ENCODE measurements around the gene PRPF39. TPM values are rescaled to one million over a fixed set of nuclear protein-coding genes. Genes with fewer than 3 reads are reported as not detected.

The PRPF39 gene
- total and polyA plus RNA-seq, 8 donors = 7.5 to 148 (median 31.8) TPM

DNA sequence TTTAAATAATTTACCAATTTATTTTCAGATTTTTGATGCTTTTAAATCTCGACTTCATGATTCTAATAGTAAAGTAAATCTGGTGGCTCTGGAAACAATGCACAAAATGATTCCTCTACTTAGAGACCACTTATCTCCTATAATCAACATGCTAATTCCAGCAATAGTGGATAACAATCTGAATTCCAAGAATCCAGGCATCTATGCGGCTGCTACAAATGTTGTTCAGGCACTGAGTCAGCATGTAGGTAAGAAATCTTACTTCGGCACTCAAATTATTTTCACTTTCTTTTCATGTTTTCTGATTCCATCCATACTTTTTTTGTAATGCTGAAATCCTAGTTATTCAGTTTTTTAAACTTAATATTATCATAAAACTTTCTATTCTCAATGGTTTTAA is 15.5 kb upstream of the PRPF39 start:
- no peak overlapping the region for H3K27ac ChIP-seq
- DNase-seq = no peak
- intact Hi-C loops (cut with DNase I; ENCODE audit: low total_unique reads) = no loop called here
- peaks cover 0 to 44% (median 23%) of the 10 kb centered on the region in 4 donors for H3K36me3 ChIP-seq
- TF ChIP-seq EP300 (IDR thresholded peaks at IDR 0.05) = no peak
- TF ChIP-seq, protein P1, sequence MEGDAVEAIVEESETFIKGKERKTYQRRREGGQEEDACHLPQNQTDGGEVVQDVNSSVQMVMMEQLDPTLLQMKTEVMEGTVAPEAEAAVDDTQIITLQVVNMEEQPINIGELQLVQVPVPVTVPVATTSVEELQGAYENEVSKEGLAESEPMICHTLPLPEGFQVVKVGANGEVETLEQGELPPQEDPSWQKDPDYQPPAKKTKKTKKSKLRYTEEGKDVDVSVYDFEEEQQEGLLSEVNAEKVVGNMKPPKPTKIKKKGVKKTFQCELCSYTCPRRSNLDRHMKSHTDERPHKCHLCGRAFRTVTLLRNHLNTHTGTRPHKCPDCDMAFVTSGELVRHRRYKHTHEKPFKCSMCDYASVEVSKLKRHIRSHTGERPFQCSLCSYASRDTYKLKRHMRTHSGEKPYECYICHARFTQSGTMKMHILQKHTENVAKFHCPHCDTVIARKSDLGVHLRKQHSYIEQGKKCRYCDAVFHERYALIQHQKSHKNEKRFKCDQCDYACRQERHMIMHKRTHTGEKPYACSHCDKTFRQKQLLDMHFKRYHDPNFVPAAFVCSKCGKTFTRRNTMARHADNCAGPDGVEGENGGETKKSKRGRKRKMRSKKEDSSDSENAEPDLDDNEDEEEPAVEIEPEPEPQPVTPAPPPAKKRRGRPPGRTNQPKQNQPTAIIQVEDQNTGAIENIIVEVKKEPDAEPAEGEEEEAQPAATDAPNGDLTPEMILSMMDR (IDR thresholded peaks at IDR 0.05) = no peak
- no peak for TF ChIP-seq POLR2A (IDR thresholded peaks at IDR 0.05)
- no peaks in the 10 kb centered on the region for H3K9me3 ChIP-seq
- no peaks in the 10 kb centered on the region for H3K27me3 ChIP-seq
- H3K4me1 ChIP-seq = peaks cover 0 to 17% (median 2%) of the 10 kb centered on the region in 4 donors
- no peak overlapping the region for H3K4me3 ChIP-seq
- WGBS, 5 donors = 92 to 97% (median 97%) methylated on average over 3 of the region's 3 CpGs

DNA sequence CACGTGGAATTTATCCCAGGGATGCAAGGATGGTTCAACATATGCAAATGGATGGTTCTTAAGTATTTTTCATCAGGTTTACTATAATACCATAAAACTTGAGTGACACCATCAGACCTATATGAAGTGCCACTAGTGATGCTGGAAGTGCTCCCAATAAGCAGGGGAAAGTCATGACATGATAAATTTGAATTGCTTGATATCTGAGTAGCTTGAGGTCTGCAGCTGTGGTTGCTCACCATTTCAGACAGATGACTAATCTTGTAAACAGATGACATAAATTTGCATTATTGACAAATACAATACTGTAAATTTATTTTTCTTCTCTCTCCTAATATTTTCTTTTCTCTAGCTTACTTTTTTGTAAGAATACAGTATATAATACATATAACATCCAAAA is 13.7 kb upstream of the PRPF39 start:
- intact Hi-C loops (cut with DNase I; ENCODE audit: low total_unique reads) = no loop called here
- peaks cover 0 to 13% (median 2%) of the 10 kb centered on the region in 4 donors for H3K4me1 ChIP-seq
- 86 to 100% (median 95%) methylated on average over 1 of the region's 1 CpG for WGBS, 5 donors
- H3K9me3 ChIP-seq = no peaks in the 10 kb centered on the region
- peaks cover 0 to 48% (median 24%) of the 10 kb centered on the region in 4 donors for H3K36me3 ChIP-seq
- no peak overlapping the region for H3K4me3 ChIP-seq
- TF ChIP-seq, protein P1 (IDR thresholded peaks at IDR 0.05) = no peak
- TF ChIP-seq POLR2A (IDR thresholded peaks at IDR 0.05) = no peak
- no peak for TF ChIP-seq POLR2AphosphoS5 (IDR thresholded peaks at IDR 0.05)
- no peak for TF ChIP-seq EP300 (IDR thresholded peaks at IDR 0.05)
- no peak overlapping the region for H3K27ac ChIP-seq
- no peaks in the 10 kb centered on the region for H3K27me3 ChIP-seq
- DNase-seq = no peak

DNA sequence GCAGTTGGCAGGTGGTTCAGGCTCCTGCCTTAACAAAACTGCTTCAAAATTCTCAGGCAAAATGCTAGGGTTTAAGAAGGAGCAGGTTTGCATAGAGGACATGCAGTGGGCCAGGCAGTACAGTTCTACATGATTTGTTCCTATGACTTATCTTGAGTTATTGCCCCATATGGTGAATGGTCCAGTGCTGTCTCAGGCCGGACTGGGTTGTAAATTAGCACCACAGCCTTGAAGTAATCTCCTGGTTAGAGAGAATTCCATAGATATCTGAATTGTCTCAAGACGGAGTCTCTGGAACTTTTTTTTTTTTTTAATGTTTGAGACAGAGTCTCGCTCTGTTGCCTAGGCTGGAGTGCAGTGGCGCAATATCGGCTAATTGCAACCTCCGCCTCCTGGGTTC is 11.8 kb upstream of the PRPF39 start:
- H3K4me1 ChIP-seq = no peaks in the 10 kb centered on the region
- H3K36me3 ChIP-seq = peaks cover 0 to 48% (median 24%) of the 10 kb centered on the region in 4 donors
- DNase-seq = no peak
- H3K4me3 ChIP-seq = no peak overlapping the region
- TF ChIP-seq EP300 (IDR thresholded peaks at IDR 0.05) = no peak
- TF ChIP-seq, protein P1 (IDR thresholded peaks at IDR 0.05) = no peak
- TF ChIP-seq POLR2A (IDR thresholded peaks at IDR 0.05) = no peak
- TF ChIP-seq POLR2AphosphoS5 (IDR thresholded peaks at IDR 0.05) = no peak
- intact Hi-C loops (cut with DNase I; ENCODE audit: low total_unique reads) = no loop called here
- H3K27me3 ChIP-seq = no peaks in the 10 kb centered on the region
- H3K27ac ChIP-seq = no peak overlapping the region
- WGBS, 5 donors = 92 to 97% (median 97%) methylated on average over 6 of the region's 6 CpGs
- no peaks in the 10 kb centered on the region for H3K9me3 ChIP-seq

DNA sequence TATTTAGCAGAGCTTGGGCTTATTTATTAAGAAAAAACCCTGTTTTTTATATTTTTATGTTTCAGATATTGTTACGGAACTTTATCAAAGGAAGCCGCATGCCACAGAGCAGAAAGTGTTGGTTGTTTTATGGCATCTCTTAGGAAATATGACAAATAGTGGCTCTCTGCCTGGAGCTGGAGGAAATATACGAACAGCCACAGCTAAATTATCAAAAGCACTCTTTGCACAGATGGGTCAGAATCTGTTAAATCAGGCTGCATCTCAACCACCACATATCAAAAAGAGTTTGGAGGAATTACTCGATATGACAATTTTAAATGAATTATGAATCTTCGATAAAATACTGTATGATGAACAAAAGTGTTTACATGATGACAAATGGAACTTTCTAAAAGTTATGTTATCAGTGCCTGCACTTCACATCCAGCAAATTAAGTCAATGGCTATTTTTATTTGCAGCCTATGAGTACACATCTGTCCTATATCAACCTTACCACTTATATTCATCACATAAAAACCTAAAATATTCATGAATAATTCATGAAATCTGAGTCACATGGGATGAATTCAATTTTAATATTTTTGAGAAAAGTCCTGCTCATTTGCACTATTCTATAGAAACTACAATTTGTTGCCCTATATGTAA is 10.6 kb upstream of the PRPF39 start:
- WGBS, 5 donors = 86 to 95% (median 94%) methylated on average over 5 of the region's 5 CpGs
- H3K27ac ChIP-seq = no peak overlapping the region
- H3K9me3 ChIP-seq = no peaks in the 10 kb centered on the region
- DNase-seq = no peak
- intact Hi-C loops (cut with DNase I; ENCODE audit: low total_unique reads) = no loop called here
- no peak overlapping the region for H3K4me3 ChIP-seq
- H3K27me3 ChIP-seq = no peaks in the 10 kb centered on the region
- TF ChIP-seq POLR2A (IDR thresholded peaks at IDR 0.05) (no peak), POLR2AphosphoS5 (IDR thresholded peaks at IDR 0.05) (no peak), EP300 (IDR thresholded peaks at IDR 0.05) (no peak)
- TF ChIP-seq, protein P1 (IDR thresholded peaks at IDR 0.05) = no peak
- peaks cover 0 to 48% (median 22%) of the 10 kb centered on the region in 4 donors for H3K36me3 ChIP-seq
- no peaks in the 10 kb centered on the region for H3K4me1 ChIP-seq
